ENCODE results near the gene CABP2.
"Not testable (repeated sequence)": the region's sequence is repeated elsewhere in the genome, so short reads cannot be mapped to it uniquely, and the experiment has no call there.

The CABP2 gene

GRCh38 chr11:67484847-67485311, 38.4 kb downstream of the CABP2 start:
- DNase-seq: no peak
- Histone ChIP-seq H3K27me3 (replicated peaks) (no peaks in the 10 kb centered on the region), H3K27ac (no peak overlapping the region), H3K36me3 (replicated peaks) (peaks cover 10% of the 10 kb centered on the region), H3K4me3 (ENCODE audit: low read depth, low read length) (no peak overlapping the region)
- in situ Hi-C loops (cut with HindIII; ENCODE audit: low pct_ligation_motif_present, low sequenced_read_pairs): no loop called here
- TF ChIP-seq CTCF (IDR thresholded peaks at IDR 0.05; ENCODE audit: low read depth, low read length, missing control alignments): no peak

GRCh38 chr11:67483831-67484665, 39.2 kb downstream of the CABP2 start:
- in situ Hi-C loops (cut with HindIII; ENCODE audit: low pct_ligation_motif_present, low sequenced_read_pairs): no loop called here
- no peak for TF ChIP-seq CTCF (IDR thresholded peaks at IDR 0.05; ENCODE audit: low read depth, low read length, missing control alignments)
- DNase-seq: no peak
- no peaks in the 10 kb centered on the region for H3K27me3 ChIP-seq (replicated peaks)
- H3K4me3 ChIP-seq (ENCODE audit: low read depth, low read length): no peak overlapping the region
- peaks cover 2% of the 10 kb centered on the region for H3K36me3 ChIP-seq (replicated peaks)
- no peak overlapping the region for H3K27ac ChIP-seq

- peak; percentile 97 for DNase-seq
- H3K27me3 ChIP-seq (replicated peaks): no peaks in the 10 kb centered on the region
- peaks cover 2% of the 10 kb centered on the region for H3K36me3 ChIP-seq (replicated peaks)
- TF ChIP-seq CTCF (IDR thresholded peaks at IDR 0.05; ENCODE audit: low read depth, low read length, missing control alignments): peak; percentile 24
- H3K4me3 ChIP-seq (ENCODE audit: low read depth, low read length): peak within 1 kb of the TSS; percentile 53
- H3K27ac ChIP-seq: peak within 1 kb of the TSS; percentile 57
- in situ Hi-C loops (cut with HindIII; ENCODE audit: low pct_ligation_motif_present, low sequenced_read_pairs): no loop called here
These were observed 40.1 kb downstream of the CABP2 start, which contains the start of gene AIP for GRCh38 chr11:67482827-67483798. Gene AIP (plus strand): TSS chr11:67483026. CDS start chr11:67483159, 133 bp downstream.

- Histone ChIP-seq H3K27ac (peak overlapping the region; percentile 57), H3K36me3 (replicated peaks) (no peaks in the 10 kb centered on the region), H3K4me3 (ENCODE audit: low read depth, low read length) (peak overlapping the region; percentile 53), H3K27me3 (replicated peaks) (no peaks in the 10 kb centered on the region)
- no peak for TF ChIP-seq CTCF (IDR thresholded peaks at IDR 0.05; ENCODE audit: low read depth, low read length, missing control alignments)
- DNase-seq: no peak
- in situ Hi-C loops (cut with HindIII; ENCODE audit: low pct_ligation_motif_present, low sequenced_read_pairs): no loop called here
These were observed 40.9 kb downstream of the CABP2 start for GRCh38 chr11:67482275-67482826.

- H3K4me3 ChIP-seq (ENCODE audit: low read depth, low read length); H3K27me3 ChIP-seq (replicated peaks); H3K27ac ChIP-seq; H3K36me3 ChIP-seq (replicated peaks); in situ Hi-C loops (cut with HindIII; ENCODE audit: low pct_ligation_motif_present, low sequenced_read_pairs); DNase-seq: not testable (repeated sequence)
These were observed 45.7 kb downstream of the CABP2 start for GRCh38 chr11:67477344-67478050.

- in situ Hi-C loops (cut with HindIII; ENCODE audit: low pct_ligation_motif_present, low sequenced_read_pairs); H3K36me3 ChIP-seq (replicated peaks); H3K27ac ChIP-seq; DNase-seq; H3K4me3 ChIP-seq (ENCODE audit: low read depth, low read length); H3K27me3 ChIP-seq (replicated peaks): not testable (repeated sequence)
These were observed 46.6 kb downstream of the CABP2 start for GRCh38 chr11:67476692-67477091.
